Endothelial cell of umbilical vein (primary cell): Measurements from ENCODE around the gene COPS6. TPM values are rescaled to one million over a fixed set of nuclear protein-coding genes. Genes with fewer than 3 reads are reported as not detected.

Experiments used
- BruUV-seq: library from RNA; stranded (reverse); fragments of 400-500 nt; replicated peaks from 2 replicates; lab custom pipeline; 2021; lab: Mats Ljungman, UMichigan
- CTCF ChIA-PET: fragments of 300-600, 350-600 bp; sonication (Branson Sonifier 250); formaldehyde crosslinking; loops from one replicate; lab custom pipeline; 2021; ENCODE audit warnings: antibody characterized with exemption, inconsistent platforms; lab: Charles Lee
- POLR2A ChIA-PET: fragments of 300-600, 350-600 bp; sonication (Branson Sonifier 250); formaldehyde crosslinking; loops from one replicate; lab custom pipeline; 2021; ENCODE audit warnings: antibody characterized with exemption, inconsistent platforms; lab: Charles Lee
- DNase-seq: peaks from one replicate; pipeline ENCODE4 v3.0.0-alpha.2; 2011; ENCODE audit warnings: low read depth, low spot score
- FAIRE-seq: peaks from 2 replicates; lab custom pipeline; 2011; peaks lifted over from hg19 to GRCh38; lab: Jason Lieb, UNC
- H2AFZ ChIP-seq: 2 replicates; pipeline ENCODE4 v1.6.0; 2012; ENCODE audit warnings: low read depth, low read length, control low read depth, inconsistent platforms
- H3K27ac ChIP-seq: 2 replicates; pipeline ENCODE4 v1.5.1; 2011; ENCODE audit warnings: low read depth, mild to moderate bottlenecking, control low read depth, low read length, moderate library complexity; ENCODE audit not compliant: insufficient read depth
- H3K27me3 ChIP-seq, 2 experiments: 2 replicates each; pipeline versions ENCODE4 v1.6.0 to v1.6.1; 2011; ENCODE audit warnings: low read length in 2 of 2, mixed read lengths in 1 of 2; ENCODE audit not compliant: control insufficient read depth in 2 of 2, insufficient read depth in 2 of 2
- H3K36me3 ChIP-seq, 2 experiments: 2 replicates in 1 of 2; 3 replicates in 1 of 2; pipeline ENCODE4 v1.5.1; 2011; ENCODE audit warnings: low read length in 2 of 2, mild to moderate bottlenecking in 1 of 2, moderate library complexity in 1 of 2; ENCODE audit not compliant: control insufficient read depth in 2 of 2, insufficient read depth in 2 of 2; ENCODE audit errors: extremely low read depth in 1 of 2
- H3K4me1 ChIP-seq: 3 replicates; pipeline ENCODE4 v1.5.1; 2011; ENCODE audit warnings: mild to moderate bottlenecking, low read length; ENCODE audit not compliant: control insufficient read depth, insufficient read depth; ENCODE audit errors: extremely low read depth
- H3K4me2 ChIP-seq: 2 replicates; pipeline ENCODE4 v1.6.1; 2011; ENCODE audit warnings: low read length, control low read depth, mixed read lengths; ENCODE audit not compliant: insufficient read depth
- H3K4me3 ChIP-seq, 3 experiments: fragments of 200-600 bp in 1 of 3; sonication (generic), shearing (Covaris generic) in 1 of 3; replicated peaks in 1 of 3; 2 replicates each; pipeline ENCODE4 v1.5.1; 2011 to 2016; ENCODE audit warnings: control low read depth in 3 of 3, low read length in 3 of 3, mild to moderate bottlenecking in 2 of 3, inconsistent platforms in 1 of 3, low read depth in 1 of 3, moderate library complexity in 1 of 3; ENCODE audit not compliant: insufficient read depth in 1 of 3
- H3K79me2 ChIP-seq: 2 replicates; pipeline ENCODE4 v1.6.0; 2012; ENCODE audit warnings: low read length, inconsistent platforms; ENCODE audit not compliant: control insufficient read depth, insufficient read depth
- H3K9ac ChIP-seq: replicated peaks from 2 replicates; pipeline ENCODE3; 2011; ENCODE audit warnings: low read length, control low read depth; ENCODE audit not compliant: insufficient read depth; ENCODE audit errors: extremely low read depth
- H3K9me1 ChIP-seq: replicated peaks from 3 replicates; pipeline ENCODE4 v1.6.0; 2011; ENCODE audit warnings: mild to moderate bottlenecking, low read length; ENCODE audit not compliant: control insufficient read depth, insufficient read depth; ENCODE audit errors: extremely low read depth
- H3K9me3 ChIP-seq: replicated peaks from 2 replicates; pipeline ENCODE4 v1.5.1; 2012; ENCODE audit warnings: low read length, inconsistent platforms; ENCODE audit not compliant: control insufficient read depth, insufficient read depth
- H4K20me1 ChIP-seq: replicated peaks from 2 replicates; pipeline ENCODE3; 2011; ENCODE audit warnings: mild to moderate bottlenecking, low read length; ENCODE audit not compliant: control insufficient read depth, insufficient read depth; ENCODE audit errors: extremely low read depth
- EZH2 ChIP-seq: IDR thresholded peaks from 2 replicates; pipeline ENCODE4 v1.6.1; 2012; ENCODE audit warnings: borderline replicate concordance, low read depth, mild to moderate bottlenecking, moderate library complexity, low read length, inconsistent platforms; ENCODE audit not compliant: severe bottlenecking
- FOS ChIP-seq: IDR thresholded peaks from 2 replicates; pipeline ENCODE4 v1.6.1; 2011; ENCODE audit warnings: mild to moderate bottlenecking, low read length, moderate library complexity, borderline replicate concordance; ENCODE audit not compliant: insufficient read depth
- GATA2 ChIP-seq: IDR thresholded peaks from 2 replicates; pipeline ENCODE4 v1.7.0; 2011; ENCODE audit warnings: low read depth, mild to moderate bottlenecking, moderate library complexity, mixed read lengths, low read length; ENCODE audit not compliant: insufficient read length, insufficient read depth
- JUN ChIP-seq: IDR thresholded peaks from 2 replicates; pipeline ENCODE4 v1.6.1; 2011; ENCODE audit warnings: borderline replicate concordance, low read depth; ENCODE audit not compliant: insufficient read length, insufficient read depth
- MYC ChIP-seq: IDR thresholded peaks from one replicate; pipeline ENCODE4 v1.6.1; 2011; ENCODE audit warnings: mild to moderate bottlenecking, low read depth, low read length
- POLR2A ChIP-seq: IDR thresholded peaks from 2 replicates; pipeline ENCODE4 v1.6.1; 2012; ENCODE audit warnings: low read depth, mild to moderate bottlenecking, control low read depth, low read length
- POLR2AphosphoS5 ChIP-seq: IDR thresholded peaks from 2 replicates; pipeline ENCODE4 v1.6.1; 2012; ENCODE audit warnings: low read depth, mild to moderate bottlenecking, control low read depth, low read length, moderate library complexity; ENCODE audit not compliant: insufficient read depth
- dilution Hi-C: fragments of 300-500 bp; cut with MboI; formaldehyde crosslinking; loops from one replicate; pipeline ENCODE4 v1.15.0; 2019; ENCODE audit warnings: low sequenced_read_pairs; ENCODE audit not compliant: extremely low pct_ligation_motif_present
- intact Hi-C: fragments of 100-400 bp; cut with micrococcal nuclease; formaldehyde crosslinking; loops from one replicate; pipeline ENCODE4 v1.10.0; 2022
- polyA plus RNA-seq, 4 experiments: library from polyadenylated mRNA; depleted of rRNA in 3 of 4; stranded (reverse) in 3 of 4; unstranded in 1 of 4; fragments of >200 nt; gene quantifications; 2 replicates each; pipeline versions ENCODE4 v1.2.1 to v1.2.3, GENCODE V29; 2011 to 2012; ENCODE audit warnings: missing spikeins in 1 of 4
- total RNA-seq: library from RNA; stranded (reverse); gene quantifications from 2 replicates; pipeline ENCODE4 v1.2.3, GENCODE V29; 2021
- TF ChIP-seq, protein P1 (sequence below): IDR thresholded peaks from 2 replicates; pipeline ENCODE4 v1.6.1; 2011; ENCODE audit not compliant: insufficient read depth, insufficient read length
- TF ChIP-seq, protein P2 (sequence below), 2 donors: IDR thresholded peaks; 1 replicate in 1 of 2; 2 replicates in 1 of 2; pipeline ENCODE4 v1.5.1; 2011; ENCODE audit warnings: low read length in 2 of 2, mild to moderate bottlenecking in 2 of 2, moderate library complexity in 2 of 2, control low read depth in 1 of 2, inconsistent platforms in 1 of 2, low read depth in 1 of 2; ENCODE audit not compliant: insufficient read depth in 1 of 2; ENCODE audit errors: extremely low read depth in 1 of 2

Gene COPS6
- total and polyA plus RNA-seq, 2 donors (not counting 3 experiments of a cell fraction or from before 2014, with no cell fraction given) = 188 to 251 TPM

DNA sequence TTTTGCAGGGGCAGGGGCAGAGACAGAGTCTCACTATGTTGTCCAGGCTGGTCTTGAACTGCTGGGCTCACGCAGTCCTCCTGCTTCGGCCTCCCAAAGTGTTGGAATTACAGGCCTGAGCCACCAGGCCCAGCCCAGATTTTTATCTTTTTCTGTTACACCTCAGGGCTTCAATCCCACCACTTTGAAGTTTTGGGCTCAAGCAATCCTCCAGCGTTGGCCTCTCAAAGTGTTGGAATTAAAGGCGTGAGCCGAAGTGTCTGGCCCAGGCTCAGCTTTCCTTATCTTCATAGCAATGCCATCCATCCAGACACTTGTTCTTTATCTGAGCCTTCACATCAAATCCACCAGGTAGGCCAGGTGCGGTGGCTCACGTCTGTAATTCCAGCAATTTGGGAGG is 26.3 kb downstream of the COPS6 start:
- TF ChIP-seq EZH2 (no peak), MYC (no peak), POLR2A (no peak), GATA2 (no peak), POLR2AphosphoS5 (no peak), FOS (no peak), JUN (no peak)
- TF ChIP-seq, protein P1, sequence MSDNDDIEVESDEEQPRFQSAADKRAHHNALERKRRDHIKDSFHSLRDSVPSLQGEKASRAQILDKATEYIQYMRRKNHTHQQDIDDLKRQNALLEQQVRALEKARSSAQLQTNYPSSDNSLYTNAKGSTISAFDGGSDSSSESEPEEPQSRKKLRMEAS = no peak
- TF ChIP-seq, protein P2, sequence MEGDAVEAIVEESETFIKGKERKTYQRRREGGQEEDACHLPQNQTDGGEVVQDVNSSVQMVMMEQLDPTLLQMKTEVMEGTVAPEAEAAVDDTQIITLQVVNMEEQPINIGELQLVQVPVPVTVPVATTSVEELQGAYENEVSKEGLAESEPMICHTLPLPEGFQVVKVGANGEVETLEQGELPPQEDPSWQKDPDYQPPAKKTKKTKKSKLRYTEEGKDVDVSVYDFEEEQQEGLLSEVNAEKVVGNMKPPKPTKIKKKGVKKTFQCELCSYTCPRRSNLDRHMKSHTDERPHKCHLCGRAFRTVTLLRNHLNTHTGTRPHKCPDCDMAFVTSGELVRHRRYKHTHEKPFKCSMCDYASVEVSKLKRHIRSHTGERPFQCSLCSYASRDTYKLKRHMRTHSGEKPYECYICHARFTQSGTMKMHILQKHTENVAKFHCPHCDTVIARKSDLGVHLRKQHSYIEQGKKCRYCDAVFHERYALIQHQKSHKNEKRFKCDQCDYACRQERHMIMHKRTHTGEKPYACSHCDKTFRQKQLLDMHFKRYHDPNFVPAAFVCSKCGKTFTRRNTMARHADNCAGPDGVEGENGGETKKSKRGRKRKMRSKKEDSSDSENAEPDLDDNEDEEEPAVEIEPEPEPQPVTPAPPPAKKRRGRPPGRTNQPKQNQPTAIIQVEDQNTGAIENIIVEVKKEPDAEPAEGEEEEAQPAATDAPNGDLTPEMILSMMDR (IDR thresholded peaks at IDR 0.05; ENCODE audit: extremely low read depth in 1 of 2, insufficient read depth in 1 of 2, low read depth in 1 of 2, low read length in 2 of 2) = no peak
- Histone ChIP-seq H3K4me2 (no peak overlapping the region), H3K79me2 (peaks cover 8% of the 10 kb centered on the region), H4K20me1 (no peaks in the 10 kb centered on the region), H3K4me1 (peaks cover 5% of the 10 kb centered on the region), H3K9ac (no peak overlapping the region), H3K27ac (no peak overlapping the region), H3K36me3 (peaks cover 2 to 18% of the 10 kb centered on the region in 2 experiments), H2AFZ (no peak overlapping the region), H3K9me3 (no peaks in the 10 kb centered on the region), H3K27me3 (no peaks in the 10 kb centered on the region), H3K4me3 (no peak overlapping the region), H3K9me1 (no peaks in the 10 kb centered on the region)
- ChIA-PET CTCF (no interaction called here), POLR2A (no interaction called here)
- no TSS peak for BruUV-seq
- DNase-seq (no peak), FAIRE-seq (no peak)
- dilution Hi-C loops = no loop called here
- intact Hi-C loops = no loop called here
